ENCODE results near the gene TSPAN10.

Gene TSPAN10

GRCh38 chr17:81641825-81642489 is 5.0 kb downstream of the TSPAN10 start:
- H4K91ac ChIP-seq (ENCODE audit: low read depth, low read length, poor library complexity) = no peak overlapping the region
- H3K79me1 ChIP-seq (ENCODE audit: low read depth, low read length) = no peaks in the 10 kb centered on the region
- peaks cover 0 to 3% of the 10 kb centered on the region in 2 donors for H3K36me3 ChIP-seq (replicated peaks in 1 of 2; ENCODE audit: control insufficient read depth in 2 of 2, insufficient read depth in 2 of 2, low read length in 2 of 2)
- no peak overlapping the region for H3K18ac ChIP-seq (ENCODE audit: low read length)
- DNase-seq (ENCODE audit: low spot score) = no peak
- H3K4me3 ChIP-seq (ENCODE audit: low read length in 2 of 2) = no peak overlapping the region
- no peak overlapping the region for H3K23ac ChIP-seq (ENCODE audit: low read depth, low read length, poor library complexity)
- no peaks in the 10 kb centered on the region for H3K4me1 ChIP-seq (ENCODE audit: control insufficient read depth in 2 of 2, insufficient read depth in 1 of 2, low read depth in 1 of 2, low read length in 2 of 2)
- no peak overlapping the region for H3K27ac ChIP-seq (replicated peaks; ENCODE audit: low read length)
- WGBS, 2 donors (ENCODE audit: extremely low coverage in 2 of 2, insufficient read length in 2 of 2, insufficient replicate concordance in 1 of 2) = no CpG with 5 or more reads among the region's 17 CpGs
- H4K8ac ChIP-seq (ENCODE audit: low read depth, low read length) = no peak overlapping the region
- no peak overlapping the region for H3K9ac ChIP-seq (ENCODE audit: low read depth, low read length, poor library complexity)
- H3K9me3 ChIP-seq (replicated peaks in 1 of 2; ENCODE audit: control insufficient read depth in 2 of 2, insufficient read depth in 1 of 2, low read depth in 1 of 2, low read length in 2 of 2) = peaks cover 0 to 2% of the 10 kb centered on the region in 2 donors
- no peak overlapping the region for H2BK12ac ChIP-seq (ENCODE audit: low read length)
- no peak overlapping the region for H3K4ac ChIP-seq (ENCODE audit: low read length)
- H2BK5ac ChIP-seq (ENCODE audit: low read length) = no peak overlapping the region
- H2BK120ac ChIP-seq (ENCODE audit: low read depth, low read length) = no peak overlapping the region
- H3K4me2 ChIP-seq (ENCODE audit: insufficient read depth, low read length, poor library complexity, severe bottlenecking) = no peak overlapping the region
- H2BK15ac ChIP-seq (ENCODE audit: low read length) = no peak overlapping the region
- H2AK5ac ChIP-seq (ENCODE audit: low read depth, low read length) = peak overlapping the region; percentile 56
- no peak overlapping the region for H2AFZ ChIP-seq (ENCODE audit: low read length)
- H3K27me3 ChIP-seq (ENCODE audit: control insufficient read depth in 3 of 3, insufficient read depth in 3 of 3, low read depth in 1 of 3, low read length in 3 of 3) = peaks cover 0 to 3% (median 2%) of the 10 kb centered on the region in 3 experiments
- no peak overlapping the region for H3K14ac ChIP-seq (ENCODE audit: low read length)

GRCh38 chr17:81644496-81644895 is 7.5 kb downstream of the TSPAN10 start:
- H2AFZ ChIP-seq (ENCODE audit: low read length) = no peak overlapping the region

DNA sequence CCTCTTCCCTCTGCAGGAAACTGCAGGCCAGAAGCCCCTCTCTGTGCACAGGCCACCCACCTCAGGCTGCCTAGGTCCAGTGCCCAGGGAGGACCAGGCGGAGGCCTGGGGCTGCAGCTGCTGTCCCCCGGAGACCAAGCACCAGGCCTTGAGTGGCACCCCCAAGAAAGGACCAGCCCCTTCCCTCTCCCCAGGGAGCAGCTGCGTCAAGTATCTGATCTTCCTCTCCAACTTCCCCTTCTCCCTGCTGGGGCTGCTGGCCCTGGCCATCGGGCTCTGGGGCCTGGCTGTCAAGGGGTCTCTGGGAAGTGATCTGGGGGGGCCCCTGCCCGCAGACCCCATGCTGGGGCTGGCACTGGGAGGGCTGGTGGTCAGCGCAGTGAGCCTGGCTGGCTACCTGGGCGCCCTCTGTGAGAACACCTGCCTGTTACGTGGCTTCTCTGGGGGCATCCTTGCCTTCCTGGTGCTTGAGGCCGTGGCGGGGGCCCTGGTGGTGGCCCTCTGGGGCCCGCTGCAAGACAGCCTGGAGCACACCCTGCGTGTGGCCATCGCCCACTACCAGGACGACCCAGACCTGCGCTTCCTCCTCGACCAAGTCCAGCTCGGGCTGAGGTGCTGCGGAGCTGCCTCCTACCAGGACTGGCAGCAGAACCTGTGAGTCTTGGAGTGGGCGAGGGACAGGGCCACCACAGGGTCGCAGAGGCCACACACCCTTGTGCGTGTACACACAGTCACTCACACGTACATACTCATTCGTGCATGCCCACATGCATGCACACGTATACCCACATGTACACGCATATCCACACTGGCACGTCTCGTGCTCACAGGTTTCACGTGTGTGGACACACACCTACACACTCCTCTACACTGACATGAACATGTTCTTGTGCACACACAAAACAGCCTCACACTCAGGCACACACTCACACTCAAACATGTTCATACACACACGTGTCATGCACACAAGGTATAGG is 8.3 kb downstream of the TSPAN10 start:
- WGBS, 2 donors (ENCODE audit: extremely low coverage in 2 of 2, insufficient read length in 2 of 2, insufficient replicate concordance in 1 of 2) = no CpG with 5 or more reads among the region's 29 CpGs
- H3K9ac ChIP-seq (ENCODE audit: low read depth, low read length, poor library complexity) = peak overlapping the region; percentile 84
- H3K4me1 ChIP-seq (ENCODE audit: control insufficient read depth in 2 of 2, insufficient read depth in 1 of 2, low read depth in 1 of 2, low read length in 2 of 2) = peaks cover 0 to 2% of the 10 kb centered on the region in 2 donors
- no peak overlapping the region for H3K27ac ChIP-seq (replicated peaks; ENCODE audit: low read length)
- no peak overlapping the region for H4K8ac ChIP-seq (ENCODE audit: low read depth, low read length)
- peak overlapping the region; percentile 75 for H3K23ac ChIP-seq (ENCODE audit: low read depth, low read length, poor library complexity)
- H3K18ac ChIP-seq (ENCODE audit: low read length) = no peak overlapping the region
- peak overlapping the region in 1 of 2 donors; percentile 3 for H3K4me3 ChIP-seq (ENCODE audit: low read length in 2 of 2)
- H2BK120ac ChIP-seq (ENCODE audit: low read depth, low read length) = no peak overlapping the region
- H3K36me3 ChIP-seq (replicated peaks in 1 of 2; ENCODE audit: control insufficient read depth in 2 of 2, insufficient read depth in 2 of 2, low read length in 2 of 2) = peaks cover 0 to 3% of the 10 kb centered on the region in 2 donors
- no peak overlapping the region for H2AFZ ChIP-seq (ENCODE audit: low read length)
- H3K27me3 ChIP-seq (ENCODE audit: control insufficient read depth in 3 of 3, insufficient read depth in 3 of 3, low read depth in 1 of 3, low read length in 3 of 3) = peaks cover 14 to 30% (median 22%) of the 10 kb centered on the region in 3 experiments
- peaks cover 11 to 12% of the 10 kb centered on the region in 2 donors for H3K9me3 ChIP-seq (replicated peaks in 1 of 2; ENCODE audit: control insufficient read depth in 2 of 2, insufficient read depth in 1 of 2, low read depth in 1 of 2, low read length in 2 of 2)
- H2AK5ac ChIP-seq (ENCODE audit: low read depth, low read length) = no peak overlapping the region
- H2BK5ac ChIP-seq (ENCODE audit: low read length) = no peak overlapping the region
- H3K4me2 ChIP-seq (ENCODE audit: insufficient read depth, low read length, poor library complexity, severe bottlenecking) = no peak overlapping the region
- H2BK12ac ChIP-seq (ENCODE audit: low read length) = peak overlapping the region; percentile 84
- peak overlapping the region; percentile 64 for H2BK15ac ChIP-seq (ENCODE audit: low read length)
- H3K4ac ChIP-seq (ENCODE audit: low read length) = no peak overlapping the region
- H4K91ac ChIP-seq (ENCODE audit: low read depth, low read length, poor library complexity) = no peak overlapping the region
- H3K14ac ChIP-seq (ENCODE audit: low read length) = peak overlapping the region; percentile 97
- no peak for DNase-seq (ENCODE audit: low spot score)
- peaks cover 3% of the 10 kb centered on the region for H3K79me1 ChIP-seq (ENCODE audit: low read depth, low read length)

More at GRCh38 chr17:81644496-81644895, 7.5 kb downstream of the TSPAN10 start:
- Histone ChIP-seq H3K18ac (ENCODE audit: low read length) (peak overlapping the region; percentile 48), H4K8ac (ENCODE audit: low read depth, low read length) (no peak overlapping the region), H3K36me3 (replicated peaks in 1 of 2; ENCODE audit: control insufficient read depth in 2 of 2, insufficient read depth in 2 of 2, low read length in 2 of 2) (peaks cover 0 to 3% of the 10 kb centered on the region in 2 donors), H3K14ac (ENCODE audit: low read length) (peak overlapping the region; percentile 6), H2BK15ac (ENCODE audit: low read length) (peak overlapping the region; percentile 37), H3K4me1 (ENCODE audit: control insufficient read depth in 2 of 2, insufficient read depth in 1 of 2, low read depth in 1 of 2, low read length in 2 of 2) (peaks cover 0 to 2% of the 10 kb centered on the region in 2 donors), H3K79me1 (ENCODE audit: low read depth, low read length) (no peaks in the 10 kb centered on the region), H3K4me2 (ENCODE audit: insufficient read depth, low read length, poor library complexity, severe bottlenecking) (no peak overlapping the region), H3K27me3 (ENCODE audit: control insufficient read depth in 3 of 3, insufficient read depth in 3 of 3, low read depth in 1 of 3, low read length in 3 of 3) (peaks cover 14 to 26% (median 22%) of the 10 kb centered on the region in 3 experiments), H3K23ac (ENCODE audit: low read depth, low read length, poor library complexity) (peak overlapping the region; percentile 20), H2BK12ac (ENCODE audit: low read length) (peak overlapping the region; percentile 10), H2BK5ac (ENCODE audit: low read length) (no peak overlapping the region), H3K4me3 (ENCODE audit: low read length in 2 of 2) (no peak overlapping the region), H3K9ac (ENCODE audit: low read depth, low read length, poor library complexity) (no peak overlapping the region), H3K27ac (replicated peaks; ENCODE audit: low read length) (no peak overlapping the region), H2AK5ac (ENCODE audit: low read depth, low read length) (no peak overlapping the region), H3K4ac (ENCODE audit: low read length) (peak overlapping the region; percentile 37), H4K91ac (ENCODE audit: low read depth, low read length, poor library complexity) (no peak overlapping the region), H3K9me3 (replicated peaks in 1 of 2; ENCODE audit: control insufficient read depth in 2 of 2, insufficient read depth in 1 of 2, low read depth in 1 of 2, low read length in 2 of 2) (peaks cover 10 to 11% of the 10 kb centered on the region in 2 donors), H2BK120ac (ENCODE audit: low read depth, low read length) (no peak overlapping the region)
- DNase-seq (ENCODE audit: low spot score) = no peak
- WGBS, 2 donors (ENCODE audit: extremely low coverage in 2 of 2, insufficient read length in 2 of 2, insufficient replicate concordance in 1 of 2) = no CpG with 5 or more reads among the region's 15 CpGs
